UCSD-AML1 (cell line): ENCODE data around the gene CHIC2.
A peak's percentile ranks its signal among the peaks of the same experiment; 100 is the strongest.

Experiments used
- DNase-seq: peaks from one replicate; lab custom pipeline; 2025; ENCODE audit not compliant: unreplicated experiment; lab: John Stamatoyannopoulos, UW

CHIC2 gene

DNA sequence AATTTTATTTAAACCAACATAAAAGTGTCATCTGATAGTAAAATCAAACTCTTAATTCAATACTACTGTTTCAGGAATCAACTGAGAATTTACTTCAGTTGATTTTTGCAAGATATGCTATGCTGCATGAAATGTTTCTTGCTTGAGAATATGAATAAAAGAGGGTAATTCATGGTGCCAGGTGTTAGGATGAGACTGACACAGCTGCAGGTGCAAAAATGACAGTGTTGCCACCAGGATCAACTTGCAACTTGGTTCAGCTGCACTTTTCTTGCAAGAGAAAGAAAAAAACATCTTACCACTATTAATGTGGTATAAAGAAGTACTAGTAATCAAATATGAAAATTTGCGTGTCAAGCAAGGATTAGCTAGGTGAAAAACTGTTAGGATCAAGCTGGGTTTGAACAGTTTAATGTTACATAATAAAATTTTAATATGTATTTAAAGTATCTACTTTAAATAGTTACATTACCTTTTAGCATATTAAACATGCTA, 49.7 kb downstream of the CHIC2 start:
- no peak for DNase-seq

DNA sequence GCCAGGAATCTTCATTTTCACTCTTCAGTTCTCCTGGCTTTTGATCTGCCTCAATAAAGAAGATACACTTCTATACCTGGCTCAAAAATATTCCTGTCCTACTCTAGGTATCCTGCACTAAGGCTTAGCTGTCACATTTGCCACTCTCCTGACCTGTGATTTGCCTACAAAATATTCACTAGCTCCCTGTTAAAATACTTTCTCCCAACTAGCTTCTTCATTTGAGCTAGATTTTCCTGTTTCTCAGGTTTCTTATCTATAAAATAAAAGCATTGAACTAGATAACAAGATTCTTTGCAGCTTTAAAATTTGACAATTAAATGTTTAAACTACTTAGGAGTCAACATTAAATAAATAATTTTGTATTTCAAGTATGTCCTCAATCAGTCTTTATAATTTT, 53.2 kb downstream of the CHIC2 start:
- DNase-seq: no peak

DNA sequence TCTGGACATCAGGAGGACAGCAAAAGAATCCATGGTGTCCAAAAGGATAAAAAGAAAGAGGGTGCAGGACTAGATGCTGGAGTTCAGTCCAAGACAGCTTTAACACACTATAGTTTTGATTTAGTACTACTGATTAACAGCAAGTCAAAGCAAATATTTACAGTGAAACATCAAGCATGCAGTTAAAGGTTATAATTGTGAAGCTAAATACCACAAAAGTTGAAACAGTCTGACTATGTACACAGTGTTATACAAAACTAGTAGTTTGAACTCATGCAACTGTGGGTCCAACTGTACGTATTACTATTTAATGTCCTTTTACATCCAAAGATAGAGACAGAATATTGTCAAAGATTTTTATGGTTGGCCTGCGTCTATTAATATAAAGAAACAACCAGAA, 57.6 kb downstream of the CHIC2 start:
- DNase-seq: no peak

DNA sequence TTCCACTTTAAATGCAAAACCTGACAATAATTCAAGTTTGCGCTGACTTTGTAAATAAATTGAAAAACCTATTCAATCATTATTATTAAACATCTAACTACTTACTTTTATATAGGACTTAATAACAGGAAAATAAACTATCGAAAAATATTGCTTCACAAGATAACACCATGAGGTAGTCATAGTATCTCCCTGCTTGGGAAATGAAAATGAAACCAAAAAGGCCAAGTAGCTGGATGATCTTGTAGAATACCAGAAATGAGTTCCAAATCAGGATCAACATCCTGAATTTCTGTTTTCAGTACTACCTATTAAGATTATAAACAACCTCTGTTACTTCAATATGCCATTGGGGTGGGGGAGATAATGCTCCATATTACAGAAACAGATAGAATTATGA, 58.9 kb downstream of the CHIC2 start:
- DNase-seq: no peak

DNA sequence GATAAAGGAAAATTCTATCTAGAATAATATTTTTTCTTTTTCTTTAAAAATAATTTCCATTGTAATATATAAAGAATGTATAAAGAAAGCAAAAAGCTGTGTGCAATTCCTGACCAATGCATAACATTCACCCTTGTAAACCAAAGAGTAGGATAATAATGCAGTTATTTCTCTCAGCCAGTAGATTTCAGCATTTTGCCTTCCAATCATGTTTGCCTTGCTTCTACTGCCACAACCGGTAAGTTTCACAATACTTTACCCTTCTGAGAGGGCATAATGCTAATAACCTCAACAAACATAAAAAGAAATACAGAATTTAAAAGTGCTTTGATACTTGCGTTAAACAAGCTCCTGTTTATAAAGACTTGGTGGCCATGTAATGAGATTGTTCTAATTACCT, 59.9 kb downstream of the CHIC2 start:
- no peak for DNase-seq

DNA sequence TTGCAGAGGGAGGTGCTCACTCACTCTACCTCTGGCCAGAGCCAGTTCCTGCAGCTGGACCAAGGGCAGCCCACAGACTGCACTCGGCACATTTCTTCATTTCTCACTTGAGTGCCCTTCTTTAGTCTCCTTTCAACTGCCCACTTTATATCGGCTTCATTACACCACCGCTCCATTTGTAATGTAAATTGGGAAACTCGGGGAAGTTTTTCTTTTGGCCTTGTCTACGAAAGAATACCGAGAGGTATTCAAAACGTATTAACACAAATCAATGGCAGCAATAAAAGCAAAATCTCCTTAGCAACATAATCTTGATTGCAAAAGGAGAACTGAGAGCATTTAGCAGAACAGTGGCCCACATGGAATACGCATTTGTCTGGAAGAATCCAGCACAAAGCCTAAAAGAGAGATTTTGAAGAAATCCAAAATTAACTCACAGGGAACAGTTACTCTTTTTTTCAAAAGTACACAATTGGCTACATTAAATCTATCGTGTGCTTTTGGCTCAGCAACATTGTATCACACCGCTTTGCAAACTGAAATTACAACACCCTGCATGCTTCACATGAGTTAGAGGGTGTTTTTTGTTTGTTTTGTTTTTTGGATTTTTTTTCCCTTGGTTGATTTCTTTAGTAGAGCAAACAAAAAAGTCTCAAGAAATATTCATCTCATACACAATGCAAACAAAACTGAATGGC, 62.6 kb downstream of the CHIC2 start:
- no peak for DNase-seq

DNA sequence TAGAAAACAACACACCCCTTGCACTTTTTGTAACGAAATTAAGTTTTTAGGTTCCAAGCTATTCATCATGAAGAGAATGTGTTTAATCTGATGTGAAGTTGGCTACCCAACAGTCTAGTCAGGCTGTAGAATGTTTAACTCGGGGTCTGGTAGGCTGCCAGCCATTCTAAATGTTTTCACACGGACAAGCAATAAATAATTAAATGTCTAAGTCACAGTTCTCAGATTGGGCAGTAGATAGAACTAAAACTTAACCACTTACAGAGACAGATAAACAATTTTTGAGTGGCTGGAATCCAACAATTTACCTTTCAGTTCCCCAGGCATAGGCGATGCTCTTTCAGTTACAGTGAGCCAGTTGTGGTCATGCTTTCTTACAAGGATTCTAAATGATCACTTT, 66.5 kb downstream of the CHIC2 start:
- no peak for DNase-seq

DNA sequence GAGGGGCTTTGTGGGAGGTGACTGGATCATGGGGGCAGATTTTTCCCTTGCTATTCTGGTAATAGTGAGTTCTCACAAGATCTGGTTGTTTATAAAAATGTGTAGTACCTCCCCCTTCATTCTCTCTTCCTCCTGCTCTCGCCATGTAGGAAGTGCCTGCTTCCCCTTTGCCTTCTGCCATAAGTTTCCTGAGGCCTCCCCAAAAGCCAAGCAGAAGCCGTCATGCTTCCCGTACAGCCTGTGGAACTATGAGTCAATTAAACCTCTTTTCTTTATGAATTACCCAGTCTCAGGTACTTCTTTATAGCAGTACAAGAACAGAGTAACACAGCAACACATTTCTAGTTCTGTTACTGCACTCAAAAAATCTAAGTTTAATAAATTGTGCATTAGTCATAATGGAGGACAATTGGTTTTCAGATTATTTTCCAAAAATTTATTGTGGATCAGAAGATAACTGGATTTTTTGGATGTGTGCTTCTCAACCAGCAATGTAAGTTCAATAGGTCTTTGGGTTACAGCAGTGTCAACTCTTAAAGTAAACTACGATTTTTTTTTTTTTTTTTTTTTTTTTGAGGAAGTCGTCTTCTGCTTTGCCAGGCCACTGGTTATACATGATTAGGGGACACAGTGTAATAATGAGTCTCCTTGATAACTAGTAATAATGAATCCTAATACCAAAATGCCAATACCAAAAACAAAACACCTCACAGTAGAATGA, 69.9 kb downstream of the CHIC2 start:
- peak; percentile 49 for DNase-seq

DNA sequence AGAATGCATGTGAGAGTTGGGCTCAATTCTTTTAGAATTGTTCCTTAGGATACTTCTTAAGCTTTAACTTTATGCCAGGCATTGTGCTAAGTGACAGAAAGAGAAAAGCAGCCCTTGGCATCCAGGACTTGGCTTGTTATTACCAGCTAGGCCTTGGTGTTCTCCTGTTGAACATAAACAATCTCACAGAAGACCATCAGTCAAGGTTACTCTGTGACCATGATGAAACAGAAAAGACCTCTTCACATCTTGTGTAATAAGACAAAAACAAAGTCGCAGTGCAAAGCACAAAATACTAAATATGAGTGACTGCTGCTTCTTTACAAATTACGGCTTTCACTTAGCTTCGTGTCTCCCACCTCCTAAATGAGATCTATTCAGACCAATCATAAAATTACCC, 71.6 kb downstream of the CHIC2 start:
- no peak for DNase-seq

DNA sequence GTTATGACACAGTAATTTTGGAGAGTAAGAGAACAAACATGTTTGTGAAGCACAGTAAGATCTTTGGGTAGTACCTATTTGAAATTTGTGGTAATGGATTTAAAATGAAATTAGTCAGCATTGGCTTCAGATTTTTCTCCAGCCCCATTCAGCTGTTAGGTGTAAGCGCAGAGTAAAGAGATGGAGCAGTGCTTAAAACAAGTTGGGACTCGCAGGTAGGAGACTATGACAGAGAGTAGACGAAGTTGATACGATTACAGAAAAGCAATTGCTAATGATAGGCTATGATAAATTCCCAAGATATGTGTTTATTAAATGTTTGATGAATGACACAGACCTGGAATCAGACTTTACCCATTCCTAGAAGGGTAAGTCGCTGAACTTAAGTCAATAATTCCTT, 72.6 kb downstream of the CHIC2 start:
- no peak for DNase-seq

DNA sequence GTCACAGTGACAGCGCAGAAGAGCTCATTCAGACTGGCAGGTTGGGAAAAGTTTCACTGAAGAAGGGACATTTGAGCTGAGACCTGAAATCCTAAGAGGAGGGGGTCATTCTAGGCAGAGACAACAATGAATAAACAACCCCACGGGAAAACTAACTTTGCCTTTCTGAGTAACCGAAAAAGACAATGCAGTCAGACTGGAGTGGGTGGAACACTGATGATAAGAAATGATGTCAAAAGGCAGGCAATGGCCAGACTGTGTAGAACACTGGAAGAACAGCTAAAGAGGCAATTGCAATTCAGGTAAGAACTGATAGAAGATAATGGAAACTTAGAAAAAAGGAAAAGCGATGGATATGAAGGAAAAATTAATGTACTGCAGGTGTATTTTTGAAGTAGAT, 73.8 kb downstream of the CHIC2 start:
- DNase-seq: no peak

DNA sequence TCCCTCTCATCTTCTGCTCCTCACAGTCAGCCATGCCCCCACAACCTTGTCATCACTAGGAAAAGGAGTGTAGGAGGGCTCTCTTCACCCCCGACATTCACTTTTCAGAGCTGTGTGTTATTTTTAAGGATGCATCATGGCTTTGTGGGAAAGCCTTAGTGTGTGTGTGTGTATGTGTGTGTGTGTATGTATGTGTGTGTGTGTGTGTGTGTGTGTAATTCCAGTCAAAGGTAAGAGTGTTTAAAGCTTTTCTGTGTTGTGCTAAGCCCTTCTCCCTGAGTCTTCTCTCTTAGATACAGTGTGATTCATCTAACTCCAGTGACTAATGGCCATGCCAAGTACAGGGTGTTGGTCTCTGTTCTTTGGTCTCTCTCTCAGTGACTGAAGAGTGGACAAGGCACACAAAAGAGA, 76.6 kb downstream of the CHIC2 start:
- DNase-seq: no peak

DNA sequence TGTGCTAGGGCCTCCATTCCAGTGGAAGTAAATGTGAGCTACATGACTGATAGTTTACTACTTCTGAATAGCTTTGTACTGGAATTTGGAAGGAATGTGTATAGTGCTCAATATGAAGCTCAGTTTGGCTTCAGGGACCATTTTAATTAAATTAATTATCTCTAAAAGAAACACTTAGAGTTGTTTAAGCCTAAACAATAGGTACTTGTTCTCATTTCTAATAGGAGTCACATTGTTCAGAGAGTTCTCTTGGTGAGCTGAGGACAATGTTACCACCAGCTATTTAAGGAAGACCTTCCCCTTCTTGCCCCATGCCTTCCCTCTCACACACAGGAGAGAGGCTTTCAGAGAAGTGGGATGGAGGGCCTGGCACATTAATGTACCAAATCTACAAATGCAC, 78.3 kb downstream of the CHIC2 start:
- DNase-seq: no peak

DNA sequence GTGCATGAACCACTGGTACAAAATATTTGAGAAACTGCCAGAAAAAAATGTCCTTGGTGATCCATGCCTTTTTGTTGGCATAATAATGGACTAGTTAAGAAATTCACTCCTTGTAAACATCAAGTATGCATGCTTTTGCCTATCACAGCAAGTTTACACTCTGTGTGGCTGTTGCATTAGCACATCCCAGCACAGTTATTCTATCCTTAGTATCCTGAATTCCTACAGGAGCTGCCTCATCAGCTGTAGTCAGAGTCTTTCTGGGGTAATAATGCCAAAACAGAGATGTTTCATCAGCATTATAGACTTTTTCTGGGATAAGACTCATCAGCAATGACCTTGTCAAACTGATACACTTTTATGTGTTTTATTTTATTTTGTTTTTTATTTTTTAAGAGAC, 82.8 kb downstream of the CHIC2 start:
- DNase-seq: no peak

DNA sequence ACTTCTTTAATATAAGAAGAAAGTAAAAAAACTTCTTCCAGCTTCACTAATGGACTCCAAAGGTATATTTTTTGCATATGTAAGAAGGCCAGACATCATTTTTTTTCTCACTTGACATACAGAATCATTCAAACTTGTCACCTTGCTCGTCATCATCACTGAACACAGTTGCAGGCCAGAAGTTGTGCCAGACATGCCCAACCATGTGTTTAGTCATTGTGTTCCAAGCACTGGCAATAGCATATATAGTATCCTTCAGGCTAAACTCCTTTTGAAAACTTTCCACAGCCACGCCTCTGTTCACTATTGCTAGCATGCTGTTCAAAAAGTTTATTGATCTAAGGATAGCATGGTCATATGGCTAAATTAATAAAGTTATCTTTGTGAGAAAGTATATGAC, 83.3 kb downstream of the CHIC2 start:
- no peak for DNase-seq

DNA sequence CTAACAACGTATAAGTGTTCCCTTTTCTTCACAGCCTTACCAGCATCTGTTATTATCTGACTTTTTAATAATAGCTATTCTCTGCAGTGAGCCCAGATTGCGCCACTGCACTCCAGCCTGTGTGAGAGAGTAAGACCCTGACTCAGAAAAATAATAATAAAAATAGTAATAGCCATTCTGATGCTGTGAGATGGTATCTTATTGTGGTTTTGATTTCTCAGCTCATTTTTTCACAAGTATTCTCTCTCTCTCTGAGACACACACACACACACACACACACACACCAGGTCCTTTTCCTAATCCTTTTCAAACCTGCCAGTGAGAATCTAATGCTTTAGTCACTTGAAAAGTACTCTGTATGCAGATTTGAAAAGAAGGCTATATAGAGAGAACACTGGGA, 89.8 kb downstream of the CHIC2 start:
- DNase-seq: no peak

DNA sequence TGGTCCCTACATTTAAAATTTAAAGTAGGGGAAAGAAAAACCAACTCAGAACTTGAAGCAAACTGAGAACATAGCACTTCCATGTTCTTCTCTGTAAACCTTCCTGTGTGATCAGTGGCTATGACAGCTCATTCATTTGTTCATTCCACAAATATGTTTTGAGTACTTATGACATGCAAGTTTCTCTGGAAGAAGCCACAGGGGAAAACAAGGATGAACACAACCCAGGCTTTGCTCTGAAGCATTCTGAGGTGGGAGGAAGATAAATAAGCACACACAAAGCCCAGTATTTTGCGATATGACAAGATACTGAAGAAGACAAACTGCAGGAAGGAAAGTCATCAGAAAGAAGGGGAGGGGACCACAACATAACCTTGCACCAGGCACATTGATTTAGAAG, 96.4 kb downstream of the CHIC2 start:
- no peak for DNase-seq

DNA sequence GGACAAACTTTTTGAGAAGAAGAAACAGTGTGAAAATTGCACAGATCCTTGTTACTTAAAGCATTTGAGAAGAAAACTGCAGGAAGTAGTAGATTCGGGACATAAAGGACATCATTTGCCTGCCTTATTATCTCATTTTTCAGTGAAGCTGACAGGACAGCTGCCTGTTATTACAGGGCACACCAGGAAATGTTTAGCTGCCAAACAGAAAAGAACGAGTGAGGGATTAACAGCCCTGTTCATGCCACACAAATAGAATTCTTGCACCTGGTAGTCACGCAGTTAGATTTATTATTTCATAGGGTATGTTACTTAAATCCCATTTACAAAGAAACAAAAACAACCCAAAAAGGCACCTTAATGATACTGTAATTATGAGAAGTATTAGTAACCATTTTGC, 100.6 kb downstream of the CHIC2 start:
- DNase-seq: no peak

DNA sequence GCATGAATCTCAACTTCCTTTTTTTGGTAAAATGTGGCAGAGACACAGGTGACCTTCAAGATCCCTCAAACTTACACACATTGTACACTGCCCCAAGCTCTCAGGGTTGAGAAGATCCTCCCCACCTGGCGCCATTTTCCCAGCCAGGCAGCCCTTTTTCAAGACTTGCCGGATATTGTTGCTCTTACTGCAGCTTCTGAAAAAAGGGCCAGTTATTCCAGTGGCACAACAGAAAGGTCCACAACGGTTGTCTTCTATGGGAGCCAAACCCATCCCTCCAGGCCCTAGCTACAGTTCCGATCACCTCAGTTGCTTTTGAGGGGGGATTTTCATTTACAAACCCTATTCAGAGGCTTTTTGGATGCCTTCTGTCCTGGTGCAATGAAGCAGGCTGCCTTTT, 101.1 kb downstream of the CHIC2 start:
- no peak for DNase-seq

DNA sequence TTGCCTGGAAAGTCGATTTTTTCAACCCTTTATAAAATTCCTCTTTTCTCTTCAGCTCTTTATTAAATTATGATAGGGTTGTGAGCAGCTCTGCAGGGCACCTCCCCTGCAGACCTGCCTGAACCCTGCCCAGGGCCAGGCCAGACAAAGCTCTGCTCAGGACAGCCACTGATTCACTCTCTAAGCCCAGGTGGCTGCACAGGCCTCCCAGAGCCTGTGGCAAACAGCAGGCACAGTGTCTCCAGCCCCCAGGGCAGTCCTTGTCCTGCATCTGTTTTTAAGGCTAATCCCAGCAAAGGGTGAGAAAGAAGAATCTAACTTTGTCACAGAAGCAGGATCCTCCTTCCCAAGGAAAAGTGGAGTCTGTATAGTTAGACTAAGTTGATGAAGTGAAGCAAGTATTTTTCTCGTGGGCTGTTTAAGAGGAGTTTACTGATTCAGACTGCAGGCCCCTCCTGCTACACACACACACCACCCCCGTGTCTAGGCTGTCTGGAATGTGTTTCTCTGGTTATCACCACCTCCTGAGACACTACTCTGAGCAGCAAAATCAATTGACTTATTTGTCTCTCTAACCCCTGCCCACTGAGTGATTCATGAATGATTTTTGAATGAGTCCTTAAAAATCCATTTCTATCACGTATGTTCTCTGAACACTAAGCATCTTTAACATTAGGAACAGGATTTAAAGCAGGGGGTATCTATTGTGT, 101.7 kb downstream of the CHIC2 start:
- no peak for DNase-seq

DNA sequence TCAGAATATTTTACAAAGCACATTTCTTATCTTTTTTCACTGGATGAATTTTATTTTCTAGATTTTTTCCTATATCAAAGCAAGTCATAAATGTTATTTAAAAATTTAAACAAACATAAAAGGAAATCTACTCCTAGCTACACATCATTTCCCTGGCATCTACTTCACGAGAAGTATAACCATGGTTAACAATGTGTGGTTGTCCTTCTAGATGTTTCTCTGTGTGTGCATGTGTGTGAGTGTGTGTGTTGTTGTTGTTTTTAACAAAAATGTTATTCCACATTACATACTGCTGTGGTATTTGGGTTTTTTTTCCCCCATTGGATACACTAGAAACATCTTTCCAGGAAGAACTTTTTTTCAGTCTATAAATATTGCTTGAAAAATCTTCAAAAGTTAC, 103.1 kb downstream of the CHIC2 start:
- no peak for DNase-seq

DNA sequence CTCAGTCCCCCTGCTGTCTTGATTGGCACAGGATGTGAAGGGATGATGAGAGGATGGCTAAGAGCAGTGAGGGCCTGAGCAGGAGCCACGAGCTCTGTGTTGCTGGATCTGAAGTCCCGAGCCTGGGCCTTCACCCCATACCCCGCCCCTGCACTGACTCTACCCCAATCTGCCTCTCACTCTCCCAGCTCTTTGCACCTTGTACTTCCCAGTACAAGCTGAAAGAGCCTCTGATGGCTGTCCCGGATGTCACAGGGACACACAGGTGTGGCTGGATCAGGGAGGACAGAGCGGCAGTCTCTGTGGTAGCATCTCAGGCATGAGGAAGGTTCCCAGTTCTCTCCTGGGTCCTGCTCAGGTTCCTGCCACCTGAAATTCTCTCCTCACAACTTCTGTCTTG, 103.6 kb downstream of the CHIC2 start:
- no peak for DNase-seq
